Subcutaneous abdominal adipose tissue (tissue), 5 donors: ENCODE results near the gene VIT.
"Not testable (repeated sequence)": the region's sequence is repeated elsewhere in the genome, so short reads cannot be mapped to it uniquely, and the experiment has no call there.

Experiments used
- H3K27ac ChIP-seq: one replicate; pipeline ENCODE4 v1.7.0; 2013; ENCODE audit warnings: low read depth, mild to moderate bottlenecking, inconsistent platforms, low read length, moderate library complexity
- H3K27me3 ChIP-seq, 5 donors: one replicate each; pipeline ENCODE4 v1.7.0; 2013; ENCODE audit warnings: low read length in 5 of 5, inconsistent platforms in 1 of 5; ENCODE audit not compliant: control insufficient read depth in 5 of 5, insufficient read depth in 4 of 5
- H3K36me3 ChIP-seq, 5 donors: one replicate each; pipeline ENCODE4 v1.7.0; 2013; ENCODE audit warnings: low read length in 5 of 5; ENCODE audit not compliant: control insufficient read depth in 5 of 5, insufficient read depth in 5 of 5
- H3K4me1 ChIP-seq, 5 donors: one replicate each; pipeline ENCODE4 v1.7.0; 2013; ENCODE audit warnings: low read length in 5 of 5, mild to moderate bottlenecking in 3 of 5, moderate library complexity in 1 of 5; ENCODE audit not compliant: control insufficient read depth in 5 of 5, insufficient read depth in 5 of 5
- H3K4me3 ChIP-seq, 5 donors: one replicate each; pipeline ENCODE4 v1.7.0; 2013; ENCODE audit warnings: low read length in 5 of 5, low read depth in 1 of 5
- H3K9ac ChIP-seq, 5 donors: one replicate each; pipeline ENCODE4 v1.7.0; 2013; ENCODE audit warnings: low read length in 5 of 5, mild to moderate bottlenecking in 4 of 5, moderate library complexity in 3 of 5
- H3K9me3 ChIP-seq, 5 donors: one replicate each; pipeline ENCODE4 v1.7.0; 2013; ENCODE audit warnings: low read length in 5 of 5; ENCODE audit not compliant: control insufficient read depth in 5 of 5
- donor health status: healthy.
- donor health status: healthy.
- donor health status: healthy.
- donor health status: healthy.
- donor health status: healthy.

Gene VIT

GRCh38 chr2:36812196-36812595, 115.7 kb downstream of the VIT start:
- no peak overlapping the region for H3K4me3 ChIP-seq
- H3K9ac ChIP-seq = no peak overlapping the region
- peaks cover 0 to 4% (median under 1%) of the 10 kb centered on the region in 5 donors for H3K4me1 ChIP-seq
- H3K36me3 ChIP-seq = no peaks in the 10 kb centered on the region
- no peaks in the 10 kb centered on the region for H3K9me3 ChIP-seq
- no peak overlapping the region for H3K27ac ChIP-seq
- no peaks in the 10 kb centered on the region for H3K27me3 ChIP-seq

- no peak overlapping the region for H3K4me3 ChIP-seq
- no peaks in the 10 kb centered on the region for H3K36me3 ChIP-seq
- no peak overlapping the region for H3K9ac ChIP-seq
- peak overlapping the region; percentile 68 for H3K27ac ChIP-seq
- no peaks in the 10 kb centered on the region for H3K27me3 ChIP-seq
- peaks cover 3 to 67% (median 51%) of the 10 kb centered on the region in 5 donors for H3K4me1 ChIP-seq
- H3K9me3 ChIP-seq = no peaks in the 10 kb centered on the region
Measured at GRCh38 chr2:36818542-36818941, 122.0 kb downstream of the VIT start.

GRCh38 chr2:36819095-36819711, 122.7 kb downstream of the VIT start:
- Histone ChIP-seq H3K36me3 (no peaks in the 10 kb centered on the region), H3K4me1 (peaks cover 3 to 67% (median 51%) of the 10 kb centered on the region in 5 donors), H3K27me3 (no peaks in the 10 kb centered on the region), H3K27ac (peak overlapping the region; percentile 68), H3K9me3 (no peaks in the 10 kb centered on the region), H3K9ac (no peak overlapping the region), H3K4me3 (no peak overlapping the region)

DNA sequence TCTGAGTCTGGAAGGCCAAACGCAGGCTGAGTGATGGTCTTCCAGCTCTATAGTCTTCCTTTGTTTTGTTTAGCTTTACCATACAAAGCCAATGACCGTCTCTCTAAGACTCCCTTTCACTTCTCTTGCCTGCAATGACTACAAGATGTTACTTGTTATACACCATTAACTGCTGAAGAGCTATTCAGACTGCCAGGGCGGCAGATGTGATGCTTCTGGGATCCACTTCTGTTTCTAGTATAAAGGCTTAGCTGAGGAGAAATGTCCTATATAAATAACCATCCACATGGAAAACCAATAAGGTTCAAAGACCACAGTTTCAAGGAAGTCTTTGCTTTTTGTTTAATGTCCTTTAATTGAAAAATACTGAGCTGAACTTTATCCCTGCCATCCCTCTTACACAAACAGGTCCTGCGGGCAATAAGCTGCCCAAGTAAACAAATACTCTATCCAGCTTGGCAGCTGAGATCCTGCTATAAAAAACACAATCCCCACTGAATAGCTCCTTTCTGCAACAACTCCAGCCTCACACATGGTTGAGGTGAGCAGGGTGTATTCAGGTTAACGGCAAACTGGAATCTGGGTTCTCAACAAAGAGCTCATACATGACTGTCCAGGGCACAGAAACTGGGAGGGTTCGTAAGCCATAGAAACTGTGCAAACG, 124.6 kb downstream of the VIT start:
- peak overlapping the region in 1 of 5 donors; percentile 30 for H3K4me3 ChIP-seq
- H3K9ac ChIP-seq = no peak overlapping the region
- peak overlapping the region; percentile 88 for H3K27ac ChIP-seq
- peaks cover 3 to 67% (median 51%) of the 10 kb centered on the region in 5 donors for H3K4me1 ChIP-seq
- no peaks in the 10 kb centered on the region for H3K27me3 ChIP-seq
- no peaks in the 10 kb centered on the region for H3K9me3 ChIP-seq
- H3K36me3 ChIP-seq = no peaks in the 10 kb centered on the region

- no peaks in the 10 kb centered on the region for H3K27me3 ChIP-seq
- H3K36me3 ChIP-seq = no peaks in the 10 kb centered on the region
- no peak overlapping the region for H3K9ac ChIP-seq
- H3K4me1 ChIP-seq = peaks cover 0 to 47% (median 34%) of the 10 kb centered on the region in 5 donors
- no peak overlapping the region for H3K27ac ChIP-seq
- no peaks in the 10 kb centered on the region for H3K9me3 ChIP-seq
- H3K4me3 ChIP-seq = no peak overlapping the region
Measured at GRCh38 chr2:36823862-36824261, 127.4 kb downstream of the VIT start.

- peaks cover 0 to 43% (median 34%) of the 10 kb centered on the region in 5 donors for H3K4me1 ChIP-seq
- H3K36me3 ChIP-seq = no peaks in the 10 kb centered on the region
- no peak overlapping the region for H3K27ac ChIP-seq
- no peak overlapping the region for H3K9ac ChIP-seq
- H3K9me3 ChIP-seq = no peaks in the 10 kb centered on the region
- H3K27me3 ChIP-seq = no peaks in the 10 kb centered on the region
- H3K4me3 ChIP-seq = no peak overlapping the region
Measured at GRCh38 chr2:36824273-36824672, 127.8 kb downstream of the VIT start.

DNA sequence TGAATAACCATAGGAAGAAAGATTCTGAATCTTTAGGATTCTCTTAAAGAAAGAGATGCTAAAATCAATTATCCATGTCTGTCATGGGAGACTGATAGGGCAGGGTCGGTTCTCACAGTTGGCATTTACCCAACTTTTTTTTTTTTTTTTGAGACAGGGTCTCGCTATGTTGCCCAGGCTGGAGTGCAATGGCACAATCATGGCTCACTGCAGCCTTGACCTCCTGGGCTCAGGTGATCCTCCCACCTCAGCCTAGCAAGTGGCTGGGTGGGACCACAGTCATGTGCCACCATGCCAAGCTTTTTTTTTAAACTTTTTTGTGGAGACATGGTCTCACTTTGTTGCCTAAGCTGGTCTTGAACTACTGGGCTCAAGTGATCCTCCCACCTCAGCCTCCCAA, 128.2 kb downstream of the VIT start:
- H3K27ac ChIP-seq, H3K27me3 ChIP-seq, H3K4me3 ChIP-seq, H3K9me3 ChIP-seq, H3K9ac ChIP-seq, H3K36me3 ChIP-seq: not testable (repeated sequence)
- H3K4me1 ChIP-seq = peaks cover 0 to 39% (median 34%) of the 10 kb centered on the region in 5 donors

GRCh38 chr2:36831185-36831584, 134.7 kb downstream of the VIT start:
- Histone ChIP-seq H3K27me3 (no peaks in the 10 kb centered on the region), H3K9ac (no peak overlapping the region), H3K9me3 (peaks cover 0 to 2% (median 0%) of the 10 kb centered on the region in 5 donors), H3K4me3 (no peak overlapping the region), H3K36me3 (no peaks in the 10 kb centered on the region), H3K27ac (no peak overlapping the region), H3K4me1 (no peaks in the 10 kb centered on the region)

DNA sequence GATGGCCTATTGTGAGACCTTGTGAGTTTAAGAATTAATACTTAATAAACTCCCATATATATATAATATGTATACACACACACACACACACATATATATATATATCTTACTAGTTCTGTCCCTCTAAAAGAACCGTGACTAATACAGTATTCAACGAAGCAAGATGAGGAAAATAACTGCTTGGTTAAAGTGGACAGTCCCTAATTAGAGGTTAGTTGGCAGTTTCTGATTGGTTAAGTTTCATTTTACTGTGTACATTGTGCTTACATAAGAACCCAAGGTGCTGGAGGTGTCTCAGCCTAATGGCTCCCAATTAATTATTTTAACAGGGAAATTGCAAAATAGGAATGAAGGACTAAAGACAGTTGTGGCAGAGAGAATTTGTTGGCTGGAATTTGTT, 137.7 kb downstream of the VIT start:
- Histone ChIP-seq H3K9me3 (peaks cover 0 to 2% (median 0%) of the 10 kb centered on the region in 5 donors), H3K27me3 (no peaks in the 10 kb centered on the region), H3K27ac (no peak overlapping the region), H3K9ac (no peak overlapping the region), H3K36me3 (no peaks in the 10 kb centered on the region), H3K4me1 (no peaks in the 10 kb centered on the region), H3K4me3 (no peak overlapping the region)

GRCh38 chr2:36834731-36835524, 138.4 kb downstream of the VIT start:
- H3K36me3 ChIP-seq = no peaks in the 10 kb centered on the region
- H3K4me3 ChIP-seq = no peak overlapping the region

More at GRCh38 chr2:36834731-36835524, 138.4 kb downstream of the VIT start:
- Histone ChIP-seq H3K27ac (no peak overlapping the region), H3K9ac (no peak overlapping the region), H3K9me3 (peaks cover 0 to 2% (median 0%) of the 10 kb centered on the region in 5 donors), H3K27me3 (no peaks in the 10 kb centered on the region), H3K4me1 (peaks cover 0 to 7% (median 3%) of the 10 kb centered on the region in 5 donors)
